NCI-H1092 treated with DMSO at 0.1 percent for 48 hours (cell line): ENCODE results near the gene GRAPL.
"Not testable (repeated sequence)": the region's sequence is repeated elsewhere in the genome, so short reads cannot be mapped to it uniquely, and the experiment has no call there.

Experiments used
- DNase-seq: peaks from one replicate; lab custom pipeline; 2025; lab: John Stamatoyannopoulos, UW

The GRAPL gene

GRCh38 chr17:19136605-19137004, 9.2 kb downstream of the GRAPL start:
- not testable (repeated sequence) for DNase-seq

- not testable (repeated sequence) for DNase-seq
These were observed 10.6 kb downstream of the GRAPL start for GRCh38 chr17:19137959-19138358.

DNA sequence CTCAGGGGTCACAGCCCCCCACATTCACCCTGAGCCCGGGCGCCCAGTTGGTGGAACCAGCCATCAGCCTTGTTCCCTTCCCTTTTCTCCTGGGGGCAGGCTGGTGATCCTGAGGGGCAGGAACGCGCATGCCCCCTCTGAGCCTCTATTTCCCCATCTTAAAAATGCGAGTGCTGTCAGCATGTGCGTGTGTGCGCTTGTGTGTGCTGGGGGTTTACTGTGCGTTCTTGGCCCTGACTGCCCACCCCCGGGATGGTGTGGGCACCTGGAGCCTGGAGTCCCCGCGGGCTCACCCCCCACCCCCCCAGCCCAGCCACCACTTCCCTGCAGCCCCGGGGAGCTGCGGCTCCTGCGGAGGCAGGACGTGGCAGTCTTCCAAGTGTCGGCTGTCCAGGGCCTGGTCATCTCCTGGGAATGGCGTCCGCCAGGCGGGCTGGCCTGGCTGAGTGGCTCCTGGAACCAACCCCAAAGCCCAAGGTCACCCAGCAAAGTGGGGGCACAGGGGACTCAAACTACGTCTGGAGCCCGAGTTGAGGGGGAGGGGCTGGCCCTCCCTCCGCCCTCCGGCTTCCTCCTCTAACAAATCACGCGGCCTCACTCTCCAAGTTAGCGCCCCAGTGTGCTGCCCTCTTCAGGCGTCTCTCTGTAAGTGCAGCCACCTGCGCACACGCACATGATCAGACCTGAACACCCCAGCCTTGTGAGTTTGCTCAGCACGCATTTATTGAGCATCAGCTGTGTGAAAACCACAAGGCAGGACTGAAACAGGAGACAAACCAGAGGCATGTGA, 14.2 kb downstream of the GRAPL start:
- DNase-seq: not testable (repeated sequence)

GRCh38 chr17:19142419-19142818, 15.0 kb downstream of the GRAPL start:
- DNase-seq: not testable (repeated sequence)

DNA sequence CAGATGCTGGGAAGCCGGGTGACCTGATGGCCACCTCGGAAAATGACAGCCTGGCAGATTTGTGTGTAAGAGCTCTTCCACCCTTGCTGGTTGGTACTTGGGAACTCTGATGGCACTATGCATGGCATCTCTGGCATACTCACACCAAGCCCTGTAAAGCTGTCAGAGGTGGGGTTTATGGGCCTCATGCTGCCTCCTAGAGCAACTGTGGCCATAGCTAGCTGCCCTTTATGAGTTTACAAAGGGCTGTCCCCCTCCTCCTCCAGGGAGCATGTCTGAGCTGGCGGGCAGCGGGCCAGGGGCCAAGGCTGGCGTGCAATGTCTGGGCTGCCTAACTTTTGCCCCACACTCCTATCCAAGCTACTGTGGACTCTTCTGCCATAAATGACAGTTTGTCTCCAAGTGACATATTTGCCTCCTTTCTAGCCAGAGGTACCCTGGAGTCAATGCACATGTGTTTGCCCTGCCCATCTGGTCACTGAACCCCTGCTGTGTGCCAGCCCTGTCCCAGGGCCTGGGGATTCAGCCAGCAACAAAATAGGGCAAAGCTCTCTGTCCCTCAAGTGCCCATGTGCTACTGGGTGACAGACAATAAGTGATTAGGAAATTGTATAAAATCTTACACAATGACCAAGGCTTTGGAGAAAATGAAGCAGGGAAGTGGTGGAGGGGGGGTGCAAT, 15.8 kb downstream of the GRAPL start:
- DNase-seq: not testable (repeated sequence)

DNA sequence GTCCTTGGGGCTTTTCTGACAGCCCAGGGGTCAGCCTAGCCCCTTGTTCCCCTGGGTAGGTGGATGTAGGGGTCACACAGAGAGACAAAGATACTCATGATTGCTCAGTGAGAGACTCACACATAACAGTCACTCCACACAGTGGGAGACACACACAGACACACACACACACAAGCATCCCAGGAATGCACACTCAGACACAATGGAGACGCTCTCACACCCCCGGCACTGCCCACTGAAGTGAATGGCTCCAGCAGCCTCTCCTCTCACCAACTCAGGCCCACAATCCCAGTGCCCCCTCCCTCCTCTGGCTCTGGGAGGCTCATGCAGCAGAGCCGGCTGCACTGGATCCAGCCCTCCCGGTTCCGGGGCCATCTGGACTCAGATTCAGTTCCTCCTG, 17.0 kb downstream of the GRAPL start:
- DNase-seq: not testable (repeated sequence)

GRCh38 chr17:19145471-19145870, 18.1 kb downstream of the GRAPL start:
- not testable (repeated sequence) for DNase-seq

GRCh38 chr17:19150678-19151615, 23.6 kb downstream of the GRAPL start:
- DNase-seq: not testable (repeated sequence)

GRCh38 chr17:19157628-19158027, 30.2 kb downstream of the GRAPL start:
- DNase-seq: not testable (repeated sequence)

GRCh38 chr17:19158478-19158877, 31.1 kb downstream of the GRAPL start:
- DNase-seq: not testable (repeated sequence)

GRCh38 chr17:19158938-19159337, 31.5 kb downstream of the GRAPL start:
- not testable (repeated sequence) for DNase-seq

DNA sequence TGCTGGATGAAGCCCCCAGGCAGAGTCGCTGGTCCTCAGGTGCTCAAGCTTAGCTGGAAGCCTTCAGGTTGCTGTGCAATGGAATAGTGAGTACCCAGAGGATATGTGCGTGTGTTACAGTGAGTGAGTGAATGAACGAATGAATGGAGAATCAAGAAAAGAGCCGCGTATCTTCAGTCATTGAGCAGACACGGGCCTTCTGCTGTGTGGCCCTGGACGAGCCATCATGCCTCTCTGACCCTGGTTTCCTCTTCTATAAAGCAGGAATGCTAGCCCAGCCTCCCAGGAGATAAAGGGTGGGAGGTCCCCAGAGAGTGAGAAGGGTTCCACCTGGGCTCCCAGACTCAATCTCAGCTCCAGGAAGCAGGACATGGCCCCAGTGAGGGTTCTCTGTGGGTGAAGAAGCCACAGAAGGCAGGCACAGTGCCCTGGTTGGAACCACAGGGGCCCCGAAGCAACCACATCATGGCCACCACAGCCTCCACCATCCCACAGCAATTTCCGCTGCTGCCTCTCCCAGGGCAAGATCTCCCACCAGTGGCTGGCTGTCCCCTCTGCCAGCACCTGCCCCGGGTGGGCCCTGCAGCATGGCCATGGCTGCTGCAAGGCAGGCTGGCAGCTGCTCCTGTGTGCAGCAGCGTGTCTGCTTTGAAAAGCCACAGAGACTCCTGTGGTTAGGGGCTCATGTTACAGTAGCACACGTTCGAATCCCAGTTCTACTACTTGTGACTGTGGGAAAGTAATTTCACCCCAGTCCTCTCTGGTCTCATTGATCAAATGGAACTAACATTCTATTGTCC, 34.1 kb downstream of the GRAPL start:
- DNase-seq: not testable (repeated sequence)

GRCh38 chr17:19162384-19163216, 35.2 kb downstream of the GRAPL start:
- DNase-seq: not testable (repeated sequence)

- DNase-seq: not testable (repeated sequence)
These were observed 47.0 kb downstream of the GRAPL start for GRCh38 chr17:19174422-19174821.

DNA sequence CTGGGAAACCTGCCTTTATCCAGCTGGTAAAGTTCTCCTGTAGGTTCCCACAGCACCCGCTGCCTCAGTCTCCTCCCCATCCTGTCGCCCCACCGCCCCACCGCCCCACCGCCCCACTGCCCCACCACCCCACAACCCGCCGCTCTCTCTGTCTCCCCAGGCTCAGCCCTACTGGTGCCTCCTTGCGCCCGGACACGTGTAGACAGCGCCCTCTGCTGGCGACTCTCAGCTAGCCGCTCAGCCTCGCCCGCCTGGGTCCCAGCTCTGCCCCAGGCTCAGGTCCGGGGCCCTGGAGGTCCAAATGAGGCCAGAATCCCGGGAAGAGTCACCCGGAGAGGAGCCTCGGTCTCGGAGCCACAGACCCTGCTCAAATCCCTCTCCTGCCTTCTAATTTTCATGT, 48.0 kb downstream of the GRAPL start:
- not testable (repeated sequence) for DNase-seq

DNA sequence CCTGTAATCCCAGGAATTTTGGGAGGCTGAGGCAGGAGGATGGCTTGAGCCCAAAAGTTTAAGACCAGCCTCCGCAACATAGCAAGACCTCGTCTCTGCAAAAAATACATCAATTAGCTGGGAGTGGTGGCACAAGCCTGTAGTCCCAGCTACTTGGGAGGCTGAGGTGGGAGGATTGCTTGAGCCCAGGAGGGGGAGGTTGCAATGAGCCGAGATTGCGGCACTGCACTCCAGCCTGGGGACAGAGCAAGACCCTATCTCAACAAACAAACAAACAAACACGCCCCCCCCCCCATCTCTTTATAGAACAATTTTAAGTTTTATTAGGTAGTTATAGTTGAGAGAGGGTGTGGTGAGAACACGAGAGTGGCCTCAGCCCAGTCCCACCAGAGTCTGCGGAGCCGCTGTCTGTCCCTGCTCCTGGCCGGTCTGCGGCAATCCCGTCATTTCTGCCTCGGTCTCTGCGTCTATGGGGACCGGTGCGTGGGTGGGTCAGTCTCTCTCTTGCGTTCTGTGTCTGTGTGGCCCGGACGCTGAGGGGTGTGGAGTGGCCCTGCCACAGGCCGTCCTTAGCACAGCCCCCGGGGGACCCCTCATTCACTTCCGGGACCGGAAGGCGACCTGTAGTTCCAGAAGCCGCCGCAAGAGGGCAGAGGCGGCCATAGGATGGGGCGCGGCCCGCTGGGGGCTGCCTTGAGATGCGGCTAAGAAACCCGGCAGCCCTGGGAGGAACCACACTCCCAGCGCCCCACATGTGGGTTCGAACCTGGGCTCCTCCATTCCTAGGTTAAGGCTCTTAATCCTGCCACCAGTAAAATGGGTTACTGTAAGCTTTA, 53.9 kb downstream of the GRAPL start:
- not testable (repeated sequence) for DNase-seq

- DNase-seq: not testable (repeated sequence)
These were observed 60.8 kb downstream of the GRAPL start for GRCh38 chr17:19187883-19188869.
